Measurements from ENCODE around the gene PLA2G4E.

The PLA2G4E gene

GRCh38 chr15:41987246-41987924, 33.5 kb downstream of the PLA2G4E start:
- no peak for TF ChIP-seq CTCF (conservative IDR thresholded peaks at IDR 0.05; ENCODE audit: low read depth, low read length)
- DNase-seq (ENCODE audit: low read depth): no peak
- no peak overlapping the region for H3K4me3 ChIP-seq (ENCODE audit: low read length)

GRCh38 chr15:41985236-41986160, 35.3 kb downstream of the PLA2G4E start:
- no peak for DNase-seq (ENCODE audit: low read depth)
- no peak for TF ChIP-seq CTCF (conservative IDR thresholded peaks at IDR 0.05; ENCODE audit: low read depth, low read length)
- H3K4me3 ChIP-seq (ENCODE audit: low read length): no peak overlapping the region

GRCh38 chr15:41984622-41985021, 36.2 kb downstream of the PLA2G4E start:
- no peak for TF ChIP-seq CTCF (conservative IDR thresholded peaks at IDR 0.05; ENCODE audit: low read depth, low read length)
- no peak for DNase-seq (ENCODE audit: low read depth)
- H3K4me3 ChIP-seq (ENCODE audit: low read length): no peak overlapping the region

- no peak overlapping the region for H3K4me3 ChIP-seq (ENCODE audit: low read length)
- TF ChIP-seq CTCF (conservative IDR thresholded peaks at IDR 0.05; ENCODE audit: low read depth, low read length): no peak
- DNase-seq (ENCODE audit: low read depth): no peak
These were observed 36.9 kb downstream of the PLA2G4E start for GRCh38 chr15:41983621-41984571.

- DNase-seq (ENCODE audit: low read depth): no peak
- TF ChIP-seq CTCF (conservative IDR thresholded peaks at IDR 0.05; ENCODE audit: low read depth, low read length): no peak
These were observed 37.6 kb downstream of the PLA2G4E start for GRCh38 chr15:41983221-41983620.

GRCh38 chr15:41982133-41982930, 38.5 kb downstream of the PLA2G4E start:
- DNase-seq (ENCODE audit: low read depth): no peak
- H3K4me3 ChIP-seq (ENCODE audit: low read length): no peak overlapping the region
- no peak for TF ChIP-seq CTCF (conservative IDR thresholded peaks at IDR 0.05; ENCODE audit: low read depth, low read length)

More at GRCh38 chr15:41983221-41983620, 37.6 kb downstream of the PLA2G4E start:
- no peak overlapping the region for H3K4me3 ChIP-seq (ENCODE audit: low read length)
